AG08396 (cell line): ENCODE data around the gene SRCIN1.
A peak's percentile ranks its signal among the peaks of the same experiment; 100 is the strongest.
"Not testable (repeated sequence)": the region's sequence is repeated elsewhere in the genome, so short reads cannot be mapped to it uniquely, and the experiment has no call there.

Experiments
- DNase-seq: peaks from one replicate; pipeline ENCODE4 v3.0.0; 2012; ENCODE audit warnings: low spot score, mixed read lengths

SRCIN1 gene

GRCh38 chr17:38510421-38511149 lies 95.2 kb downstream of the SRCIN1 start:
- peak; percentile 60 for DNase-seq

GRCh38 chr17:38509772-38510420 lies 95.9 kb downstream of the SRCIN1 start:
- peak; percentile 29 for DNase-seq

GRCh38 chr17:38508954-38509771 lies 96.6 kb downstream of the SRCIN1 start:
- DNase-seq, result peak; percentile 89

GRCh38 chr17:38508570-38508950 lies 97.2 kb downstream of the SRCIN1 start:
- no peak for DNase-seq

- DNase-seq, result no peak
Measured at GRCh38 chr17:38507921-38508569, 97.7 kb downstream of the SRCIN1 start.

- DNase-seq, result peak; percentile 12
Measured at GRCh38 chr17:38507436-38507835, 98.3 kb downstream of the SRCIN1 start.

GRCh38 chr17:38504216-38504615 lies 101.5 kb downstream of the SRCIN1 start:
- no peak for DNase-seq

GRCh38 chr17:38503286-38503913 lies 102.4 kb downstream of the SRCIN1 start:
- DNase-seq, result not testable (repeated sequence)

GRCh38 chr17:38501718-38502117 lies 104.0 kb downstream of the SRCIN1 start:
- DNase-seq, result not testable (repeated sequence)

GRCh38 chr17:38499230-38499629 lies 106.5 kb downstream of the SRCIN1 start:
- DNase-seq, result not testable (repeated sequence)

GRCh38 chr17:38498353-38498752 lies 107.4 kb downstream of the SRCIN1 start:
- DNase-seq, result no peak

- not testable (repeated sequence) for DNase-seq
Measured at GRCh38 chr17:38497656-38498055, 108.1 kb downstream of the SRCIN1 start.

- DNase-seq, result not testable (repeated sequence)
Measured at GRCh38 chr17:38494152-38494551, 111.6 kb downstream of the SRCIN1 start.

GRCh38 chr17:38492067-38493040 lies 113.4 kb downstream of the SRCIN1 start:
- DNase-seq, result peak; percentile 71

- not testable (repeated sequence) for DNase-seq
Measured at GRCh38 chr17:38491346-38492066, 114.2 kb downstream of the SRCIN1 start.

- DNase-seq, result not testable (repeated sequence)
Measured at GRCh38 chr17:38489774-38490173, 116.0 kb downstream of the SRCIN1 start.

- DNase-seq, result not testable (repeated sequence)
Measured at GRCh38 chr17:38485681-38486298, 120.0 kb downstream of the SRCIN1 start.

- DNase-seq, result no peak
Measured at GRCh38 chr17:38485146-38485468, 120.6 kb downstream of the SRCIN1 start.
